NAMALWA (cell line): ENCODE data around the gene CLHC1.
"Not testable (repeated sequence)": the region's sequence is repeated elsewhere in the genome, so short reads cannot be mapped to it uniquely, and the experiment has no call there.

Source experiments
- DNase-seq: peaks from one replicate; pipeline ENCODE4 v3.0.0-alpha.2; 2015; ENCODE audit warnings: low spot score

CLHC1 gene

DNA sequence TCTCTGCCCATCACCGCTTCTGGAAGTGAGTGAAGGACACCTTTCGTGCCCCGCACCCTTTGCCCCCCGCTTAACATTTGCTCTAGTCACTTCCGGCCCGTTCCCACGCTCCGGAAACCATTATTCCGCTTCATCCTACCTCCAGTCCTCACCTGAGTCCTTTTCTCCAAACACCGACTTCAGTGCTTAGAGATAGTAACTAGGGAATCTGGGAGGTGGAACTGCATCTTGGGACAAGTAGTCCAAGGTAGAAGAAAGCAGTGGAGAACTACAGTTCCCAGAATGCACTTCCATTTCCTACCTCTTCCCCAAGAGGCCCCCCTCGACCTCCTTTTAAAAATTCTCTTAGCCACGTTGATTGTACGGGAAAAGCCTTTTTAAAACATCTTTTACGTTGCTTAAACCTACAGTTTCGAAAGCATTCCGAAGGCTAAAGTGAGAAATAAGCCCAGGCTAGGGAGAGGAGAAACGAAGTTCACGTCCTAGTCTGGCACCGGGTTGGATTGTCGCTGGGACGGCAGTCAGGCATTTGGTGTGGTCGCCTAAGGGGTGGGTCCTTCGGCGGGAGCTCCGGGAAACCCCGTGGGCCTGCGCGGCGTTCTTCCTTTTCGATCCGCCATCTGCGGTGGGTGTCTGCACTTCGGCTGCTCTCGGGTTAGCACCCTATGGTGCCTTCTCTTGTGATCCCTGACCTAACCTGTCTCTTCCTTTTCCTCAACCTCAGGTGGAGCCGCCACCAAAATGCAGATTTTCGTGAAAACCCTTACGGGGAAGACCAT is at the start of gene CLHC1, which contains the start of gene RPS27A:
Gene CLHC1, minus strand, starts transcription at position 210 of the 779 bp plus-strand sequence. CDS start 9,882 bp downstream, outside the sequence.
Gene RPS27A, plus strand, starts transcription at position 605 of the 779 bp plus-strand sequence. Its CDS starts 137 bp downstream, at position 742.
- DNase-seq, result peak; percentile 91

DNA sequence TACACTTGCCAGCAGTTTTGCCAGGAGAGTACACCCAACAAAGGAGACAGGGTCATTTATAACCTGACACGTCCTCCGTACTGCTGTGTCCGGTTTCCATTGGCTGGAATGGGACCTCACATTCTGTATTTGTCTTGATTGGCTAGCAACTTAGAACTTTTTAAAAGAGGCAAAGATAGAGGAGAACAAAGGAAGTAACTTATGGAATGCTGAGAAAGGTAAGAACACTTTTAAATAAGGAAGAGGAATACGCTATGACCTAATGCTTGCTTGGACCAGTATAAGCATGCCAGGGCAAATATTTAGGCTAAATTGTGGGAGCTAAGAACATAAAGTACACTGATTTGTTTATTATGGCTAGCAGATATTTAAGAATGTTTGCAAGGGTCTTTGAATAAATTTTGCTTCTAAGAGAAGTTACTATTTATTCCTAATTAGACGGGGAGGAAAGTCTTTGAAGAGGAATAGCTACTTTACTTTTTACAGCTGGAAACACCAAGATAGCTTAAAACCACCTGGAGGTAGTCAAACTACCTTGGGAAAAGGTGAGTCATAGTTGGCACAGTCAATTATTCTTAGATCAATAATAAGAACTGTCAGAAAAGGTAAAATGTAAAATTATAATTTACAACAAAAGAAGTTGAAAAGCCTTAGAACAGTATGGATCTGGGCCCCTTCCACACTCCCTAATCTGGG is 48.9 kb upstream of the CLHC1 start:
- DNase-seq, result not testable (repeated sequence)

DNA sequence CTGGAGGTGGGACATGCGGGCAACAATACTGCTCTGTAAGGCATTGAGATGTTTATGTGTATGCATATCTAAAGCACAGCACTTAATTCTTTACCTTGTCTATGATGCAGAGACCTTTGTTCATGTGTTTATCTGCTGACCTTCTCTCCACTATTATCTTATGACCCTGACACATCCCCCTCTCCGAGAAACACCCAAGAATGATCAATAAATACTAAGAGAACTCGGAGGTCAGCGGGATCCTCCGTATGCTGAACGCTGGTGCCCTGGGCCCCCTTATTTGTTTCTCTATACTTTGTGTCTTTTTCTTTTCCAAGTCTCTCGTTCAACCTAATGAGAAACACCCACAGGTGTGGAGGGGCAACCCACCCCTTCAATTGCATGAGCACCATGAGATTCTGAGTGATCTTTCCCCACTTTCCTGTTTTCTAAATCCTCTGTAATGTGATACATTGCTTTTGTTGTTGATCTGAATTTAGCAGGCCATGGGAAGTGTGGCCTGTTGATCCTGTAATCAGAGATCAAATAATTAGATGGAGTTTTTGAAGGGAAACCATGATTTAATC is 47.8 kb upstream of the CLHC1 start:
- not testable (repeated sequence) for DNase-seq

DNA sequence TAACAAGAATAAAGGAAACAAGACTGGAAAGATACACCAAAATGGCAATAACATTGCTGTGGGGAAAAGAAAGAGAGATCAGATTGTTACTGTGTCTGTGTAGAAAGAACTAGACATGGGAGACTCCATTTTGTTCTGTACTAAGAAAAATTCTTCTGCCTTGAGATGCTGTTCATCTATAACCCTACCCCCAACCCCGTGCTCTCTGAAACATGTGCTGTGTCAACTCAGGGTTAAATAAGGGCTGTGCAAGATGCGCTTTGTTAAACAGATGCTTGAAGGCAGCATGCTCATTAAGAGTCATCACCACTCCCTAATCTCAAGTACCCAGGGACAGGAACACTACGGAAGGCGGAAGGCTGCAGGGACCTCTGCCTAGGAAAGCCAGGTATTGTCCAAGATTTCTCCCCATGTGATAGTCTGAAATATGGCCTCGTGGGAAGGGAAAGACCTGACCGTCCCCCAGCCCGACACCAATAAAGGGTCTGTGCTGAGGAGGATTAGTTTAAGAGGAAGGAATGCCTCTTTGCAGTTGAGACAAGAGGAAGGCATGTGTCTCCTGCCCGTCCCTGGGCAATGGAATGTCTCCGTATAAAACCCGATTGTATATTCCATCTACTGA is 47.2 kb upstream of the CLHC1 start:
- DNase-seq, result not testable (repeated sequence)

DNA sequence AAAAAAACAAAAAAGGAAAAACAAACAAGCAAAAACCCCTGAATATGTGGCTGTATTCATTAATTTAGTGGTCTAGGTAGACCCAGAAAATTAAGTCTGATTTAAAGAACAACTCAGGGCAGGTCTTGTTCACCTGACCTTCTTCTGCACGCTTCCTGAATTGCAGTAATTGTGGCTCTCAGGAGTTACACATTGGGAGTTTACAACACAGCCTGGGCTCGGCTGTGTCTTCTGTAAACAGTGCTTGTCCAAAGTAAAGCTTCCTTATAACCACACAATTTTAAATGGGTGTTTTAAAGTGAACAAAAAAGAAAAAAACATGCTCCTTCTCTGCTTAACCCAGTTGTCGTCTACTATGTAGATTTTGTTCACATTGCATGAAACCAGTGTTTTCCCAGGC is 45.2 kb upstream of the CLHC1 start:
- no peak for DNase-seq

DNA sequence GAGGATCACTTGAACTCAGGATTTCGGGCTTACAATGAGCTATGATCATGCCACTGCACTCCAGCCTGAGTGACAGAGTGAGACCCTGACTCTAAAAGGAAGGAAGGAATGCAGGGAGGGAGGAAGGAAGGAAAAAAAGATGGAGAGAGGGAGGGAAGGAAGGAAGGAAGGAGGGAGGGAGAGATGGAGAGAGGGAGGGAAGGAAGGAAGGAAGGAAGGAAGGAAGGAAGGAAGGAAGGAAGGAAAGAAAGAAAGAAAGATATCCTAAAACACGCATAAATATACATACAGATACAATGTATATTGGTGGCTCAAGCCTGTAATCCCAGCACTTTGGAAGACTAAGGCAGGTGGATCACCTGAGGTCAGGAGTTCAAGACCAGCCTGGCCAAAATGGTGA is 42.3 kb upstream of the CLHC1 start:
- not testable (repeated sequence) for DNase-seq

DNA sequence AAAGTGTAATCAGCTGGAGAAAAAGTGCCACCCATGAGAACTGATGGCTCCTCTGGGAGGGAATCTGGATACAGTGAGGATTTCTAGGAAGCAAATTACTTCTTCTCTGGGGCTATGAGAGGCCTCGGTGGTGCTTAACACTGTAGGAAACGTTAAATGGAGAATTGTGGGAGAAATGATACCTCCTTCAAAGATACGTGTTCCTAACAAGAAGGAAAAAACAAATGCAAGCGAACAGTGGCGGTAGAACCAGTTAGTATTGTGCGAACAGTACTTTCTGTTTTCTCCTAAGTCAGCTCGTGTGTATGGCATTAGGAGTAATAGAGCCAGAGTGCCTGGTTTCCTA is 37.5 kb upstream of the CLHC1 start:
- DNase-seq, result peak; percentile 37

DNA sequence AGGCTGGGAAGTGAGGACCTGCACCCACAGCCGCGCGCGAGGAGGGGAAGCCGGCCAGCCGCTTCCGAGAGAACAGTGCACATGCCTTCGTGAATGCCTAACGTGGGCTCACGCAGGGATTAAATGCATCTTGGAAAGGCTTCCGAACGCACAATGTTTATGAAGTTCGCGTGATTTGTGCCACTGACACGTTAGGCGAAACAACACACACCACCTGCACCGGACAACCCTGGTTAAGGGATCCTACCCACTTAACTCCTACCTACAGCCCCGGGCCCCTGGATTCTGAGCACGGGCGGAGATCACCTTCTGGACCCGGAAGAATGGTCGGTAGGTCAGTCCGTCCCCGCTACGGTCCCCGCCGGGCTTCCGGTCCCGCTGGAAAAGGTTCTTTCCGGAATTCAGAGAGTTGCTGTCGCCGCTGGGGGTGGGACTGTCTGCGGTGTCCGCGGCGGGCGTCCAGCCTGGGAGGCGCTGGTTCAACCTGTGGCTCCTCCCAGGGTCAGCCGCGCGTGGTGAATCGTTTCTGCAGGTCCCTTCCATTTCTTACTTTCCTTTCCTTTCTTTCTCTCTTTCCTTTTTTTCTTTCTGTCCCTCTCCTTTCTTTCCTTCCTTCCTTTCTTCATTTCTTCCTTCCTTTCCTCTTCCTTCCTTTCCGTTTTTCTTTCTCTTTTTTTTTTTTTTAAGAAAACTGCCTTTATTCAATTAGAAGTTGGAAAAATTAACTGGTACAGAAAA is 37.0 kb upstream of the CLHC1 start, which contains the start of gene MTIF2:
Gene MTIF2, minus strand, starts transcription at position 325 of the 738 bp plus-strand sequence. CDS start 5,373 bp downstream, outside the sequence.
- peak; percentile 94 for DNase-seq

DNA sequence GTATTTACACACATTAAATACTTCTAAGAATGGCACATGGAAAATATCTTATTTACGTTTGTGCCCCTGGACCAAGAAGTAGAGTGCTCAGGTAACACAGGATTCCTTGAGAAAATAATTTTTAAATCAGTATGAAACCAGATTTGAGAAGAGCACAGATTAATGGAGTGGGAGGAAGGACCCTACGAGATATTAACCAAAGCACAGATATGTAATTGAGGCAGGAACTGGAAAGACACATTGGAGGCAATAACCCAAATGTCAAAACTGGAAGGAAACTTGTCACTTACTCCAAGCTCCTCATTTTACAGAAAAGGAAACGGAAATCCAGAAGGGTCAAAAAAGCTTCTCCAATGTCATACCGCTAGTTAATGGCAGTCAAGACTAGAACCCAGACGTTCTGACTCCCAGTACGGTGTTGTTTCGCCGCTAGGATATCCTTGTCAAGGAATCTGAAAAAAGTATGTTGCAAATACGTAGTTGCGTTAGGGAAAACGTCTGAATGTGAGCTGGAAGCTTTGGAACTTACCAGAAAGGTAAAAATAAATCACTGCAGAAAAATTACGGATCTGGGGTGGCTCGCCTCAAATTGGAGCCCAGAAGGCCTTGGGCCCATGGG is 36.3 kb upstream of the CLHC1 start:
- DNase-seq, result no peak

DNA sequence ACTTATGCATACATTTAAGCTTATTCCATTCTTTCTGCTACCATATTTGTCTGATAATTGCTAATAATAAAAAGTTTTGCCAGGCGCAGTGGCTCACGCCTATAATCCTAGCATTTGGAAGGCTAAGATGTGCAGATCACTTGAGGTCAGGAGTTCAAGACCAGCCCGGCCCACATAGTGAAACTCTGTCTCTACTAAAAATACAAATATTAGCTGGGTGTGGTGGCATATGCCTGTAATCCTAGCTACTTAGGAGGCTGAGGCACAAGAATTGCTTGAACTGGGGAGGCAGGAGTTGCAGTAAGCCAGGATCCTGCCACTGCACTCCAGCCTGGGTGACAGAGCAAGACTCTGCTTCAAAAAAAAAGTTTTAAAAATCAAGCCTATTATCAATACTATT is 27.5 kb upstream of the CLHC1 start:
- DNase-seq, result not testable (repeated sequence)

DNA sequence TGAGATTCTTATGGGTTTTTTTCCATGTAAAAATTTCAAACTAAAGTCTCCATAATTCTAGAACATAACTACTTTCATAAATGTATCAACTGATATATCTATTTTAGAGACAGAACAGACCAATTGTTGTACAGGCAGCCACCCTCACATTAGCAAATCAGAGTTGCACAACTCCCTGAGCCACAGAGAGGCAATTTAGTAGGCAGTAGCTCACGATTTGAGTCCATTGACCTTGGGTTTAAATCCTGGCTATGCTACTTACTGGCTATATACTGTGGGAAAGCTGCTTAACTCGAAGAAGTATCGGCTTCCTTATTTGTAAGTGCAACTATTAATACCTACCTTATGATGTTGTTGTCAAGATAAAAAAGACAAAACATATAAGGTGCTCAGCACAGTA is 20.7 kb upstream of the CLHC1 start:
- no peak for DNase-seq

DNA sequence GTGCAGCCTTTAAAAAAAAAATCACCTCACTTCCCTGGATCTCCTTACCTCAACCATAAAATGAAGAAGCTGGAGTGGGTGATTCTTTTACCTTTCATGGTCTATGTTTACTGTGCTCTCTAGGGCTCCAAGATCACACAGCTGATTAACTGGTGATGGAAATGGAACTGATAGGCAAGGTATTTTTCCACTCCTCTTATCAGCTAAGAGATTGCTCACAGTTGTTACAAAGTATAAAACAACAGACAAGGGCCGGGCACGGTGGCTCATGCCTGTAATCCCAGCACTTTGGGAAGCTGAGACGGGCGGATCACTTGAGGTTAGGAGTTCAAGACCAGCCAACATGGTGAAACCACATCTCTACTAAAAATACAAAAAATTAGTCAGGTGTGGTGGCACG is 14.9 kb upstream of the CLHC1 start:
- no peak for DNase-seq

DNA sequence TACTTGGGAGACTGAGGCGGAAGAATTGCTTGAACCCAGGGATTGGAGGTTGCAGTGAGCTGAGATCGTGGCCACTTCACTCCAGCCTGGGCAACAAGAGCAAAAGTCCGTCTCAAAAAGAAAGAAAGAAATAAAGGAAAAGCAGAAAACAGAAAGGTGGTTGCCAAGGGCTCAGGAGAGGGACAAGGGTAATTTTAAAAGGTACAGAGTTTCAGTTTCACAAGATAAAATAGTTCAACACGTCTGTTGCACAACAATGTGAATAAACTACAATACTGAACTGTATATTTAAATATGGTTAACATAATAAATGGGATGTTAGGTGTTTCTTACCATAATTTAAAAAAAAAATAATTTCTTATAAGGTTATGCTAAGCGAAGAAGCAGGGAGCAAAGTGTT is 13.3 kb upstream of the CLHC1 start:
- DNase-seq, result no peak

DNA sequence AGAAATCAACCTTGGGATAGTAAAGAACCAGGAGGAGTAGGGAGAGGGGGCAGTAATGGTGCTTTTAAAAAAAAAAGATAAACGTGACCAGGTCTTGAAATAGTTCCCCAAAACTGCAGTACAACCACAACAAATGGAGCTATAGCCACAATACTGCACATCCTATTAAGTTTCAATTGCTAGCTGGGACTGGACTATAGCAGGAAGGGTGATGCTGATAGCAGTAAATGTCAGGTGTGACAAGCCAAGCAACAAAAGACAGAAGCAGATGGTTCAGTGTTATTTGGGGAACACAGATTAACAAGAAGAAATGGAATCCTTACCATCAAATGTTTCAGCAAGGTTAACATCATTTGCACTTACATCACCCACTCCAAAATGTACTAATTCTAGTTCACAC is 10.5 kb upstream of the CLHC1 start:
- no peak for DNase-seq

DNA sequence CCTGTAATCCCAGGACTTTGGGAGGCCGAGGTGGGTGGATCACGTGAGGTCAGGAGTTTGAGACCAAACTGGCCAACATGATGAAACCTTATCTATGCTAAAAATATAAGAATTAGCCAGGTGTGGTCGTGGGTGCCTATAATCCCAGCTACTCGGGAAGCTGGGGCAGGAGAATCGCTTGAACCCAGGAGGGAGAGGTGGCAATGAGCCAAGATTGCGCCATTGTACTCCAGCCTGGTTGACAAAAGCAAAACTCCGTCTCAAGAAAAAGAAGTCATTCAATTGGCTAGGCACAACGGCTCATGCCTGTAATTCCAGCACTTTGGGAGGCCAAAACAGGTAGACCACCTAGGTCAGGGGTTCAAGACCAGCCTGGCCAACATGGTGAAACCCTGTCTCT is 9.5 kb upstream of the CLHC1 start:
- not testable (repeated sequence) for DNase-seq

DNA sequence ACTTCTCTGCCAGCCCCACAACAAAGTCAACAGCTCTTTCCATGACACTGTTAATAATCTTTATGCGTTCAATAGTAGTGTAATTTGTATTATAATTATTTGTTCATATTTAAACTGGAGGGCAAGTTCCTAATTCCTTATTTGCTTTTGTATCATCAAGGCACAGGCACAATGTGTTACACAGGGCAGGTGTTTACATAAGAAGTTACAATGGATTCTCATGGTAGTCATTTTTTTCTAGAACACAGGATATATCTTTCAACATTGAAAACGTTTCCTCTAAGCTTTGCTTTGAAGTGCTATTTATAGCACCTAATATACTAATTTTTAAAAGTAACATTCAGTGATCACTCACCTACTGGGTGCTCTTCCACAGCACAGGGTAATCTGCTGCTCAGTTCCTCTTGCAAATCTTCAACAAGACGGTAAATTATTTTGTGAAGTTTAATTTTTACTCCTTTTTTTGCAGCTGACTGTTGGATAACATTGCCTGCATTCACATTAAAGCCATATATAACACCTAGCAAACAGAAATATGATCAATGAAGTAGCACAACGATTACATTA is 7.6 kb upstream of the CLHC1 start:
- no peak for DNase-seq

DNA sequence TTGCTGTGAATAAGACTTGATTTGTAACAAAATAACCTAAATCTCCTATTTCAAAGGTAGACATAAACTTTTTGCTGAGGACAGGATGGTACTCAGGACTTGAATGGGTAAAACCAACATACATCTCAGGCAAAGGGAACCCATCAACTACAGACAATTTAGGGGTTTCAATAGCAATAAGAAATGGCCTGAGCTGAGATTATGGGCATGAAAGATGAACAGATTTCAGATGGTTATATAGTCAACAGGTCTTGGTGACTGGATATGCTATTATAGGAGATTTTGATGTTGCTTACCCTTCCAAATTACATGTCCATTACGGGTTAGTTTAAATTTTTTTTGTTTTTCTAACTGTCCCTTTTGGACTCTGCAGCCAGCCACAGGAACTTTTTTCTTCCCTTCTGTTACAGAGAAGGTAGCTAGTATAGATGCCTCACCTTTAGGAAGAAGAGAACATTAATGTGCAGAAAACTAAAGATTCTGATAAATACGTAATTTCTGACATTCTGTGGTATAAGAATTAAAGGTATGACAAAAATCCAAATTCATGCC is 5.0 kb upstream of the CLHC1 start:
- DNase-seq, result peak; percentile 33

DNA sequence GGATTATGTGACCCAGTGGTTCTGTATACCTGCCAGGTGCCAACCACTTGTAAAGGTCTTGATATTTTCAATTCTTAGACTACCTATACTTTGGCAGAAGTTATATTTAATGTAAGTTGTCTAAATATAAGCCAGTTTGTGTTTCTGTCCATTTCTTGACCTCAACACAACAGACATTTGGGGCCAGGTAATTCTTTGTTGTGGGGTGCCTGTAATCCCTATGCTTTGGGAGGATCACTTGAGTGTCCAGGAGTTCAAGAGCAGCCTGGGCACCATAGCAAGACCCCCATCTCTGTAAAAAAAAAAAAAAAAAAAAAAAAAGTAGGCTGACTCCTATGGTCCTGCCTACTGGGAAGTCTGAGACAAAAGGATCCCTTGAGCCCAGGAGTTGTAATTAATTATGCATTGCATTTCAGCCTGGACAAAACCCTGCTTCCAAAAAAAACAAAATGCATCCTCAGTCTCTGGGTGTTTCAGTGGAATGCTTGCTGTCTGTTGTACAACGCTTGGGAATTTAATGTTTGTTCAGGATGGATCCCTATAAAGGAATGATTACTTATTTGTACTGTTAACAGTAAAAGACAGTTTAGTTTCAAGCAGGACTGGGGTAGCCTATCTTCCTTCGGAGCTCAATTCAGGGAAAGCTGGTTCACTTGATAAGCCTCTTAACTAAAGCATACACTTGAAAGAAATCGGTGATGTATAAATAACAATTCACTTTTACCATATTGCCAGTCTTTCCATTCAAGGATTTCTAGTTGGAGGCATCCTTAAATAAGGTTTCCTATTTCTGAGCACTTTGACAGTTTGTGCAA is 3.8 kb upstream of the CLHC1 start:
- DNase-seq, result no peak

DNA sequence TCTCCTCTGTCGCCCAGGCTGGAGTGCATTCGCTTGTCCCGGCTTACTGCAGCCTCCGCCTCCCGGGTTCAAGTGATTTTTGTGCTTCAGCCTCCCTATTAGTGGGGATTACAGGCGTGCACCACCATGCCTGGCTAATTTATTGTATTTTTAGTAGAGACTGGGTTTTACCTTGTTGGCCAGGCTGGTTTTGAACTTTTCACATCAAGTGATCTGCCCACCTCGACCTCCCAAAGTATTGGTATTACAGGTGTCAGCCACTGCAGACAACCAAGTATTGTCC is 1.5 kb upstream of the CLHC1 start:
- DNase-seq, result no peak
